Esophagus squamous epithelium (tissue), 4 donors: ENCODE data around the gene WASL.

Experiments
- CTCF ChIP-seq, 6 experiments: fragments of 450-650 bp in 4 of 6; fragments of 200-600 bp in 2 of 6; sonication (generic) in 2 of 6; IDR thresholded peaks; one replicate each; pipeline ENCODE4 v1.5.1; 2016 to 2019; ENCODE audit warnings: antibody characterized with exemption in 6 of 6, mild to moderate bottlenecking in 4 of 6, moderate library complexity in 4 of 6
- POLR2A ChIP-seq, 4 donors: fragments of 450-650 bp; IDR thresholded peaks; one replicate each; pipeline ENCODE4 v1.6.1; 2017; ENCODE audit warnings: antibody characterized with exemption in 4 of 4, mild to moderate bottlenecking in 4 of 4, moderate library complexity in 3 of 4

- no peak for TF ChIP-seq CTCF (IDR thresholded peaks at IDR 0.05)
- TF ChIP-seq POLR2A (IDR thresholded peaks at IDR 0.05): no peak
Observed at GRCh38 chr7:123709525-123709924, 39.3 kb downstream of the WASL start.
